Heart right ventricle (tissue), 16 donors: ENCODE data around the gene NCR3LG1. TPM values are rescaled to one million over a fixed set of nuclear protein-coding genes. Genes with fewer than 3 reads are reported as not detected.
"Not testable (repeated sequence)": the region's sequence is repeated elsewhere in the genome, so short reads cannot be mapped to it uniquely, and the experiment has no call there.

ENCODE experiments used
- ATAC-seq, 8 donors: fragments of 200-7000 bp; cut with Tn5 transposase; one replicate each; pipeline ENCODE4 v1.9.1; 2020; ENCODE audit warnings: mild to moderate bottlenecking in 8 of 8, moderate library complexity in 8 of 8, moderate number of reproducible peaks in 1 of 8
- DNase-seq, 2 donors: peaks; one replicate each; pipeline ENCODE4 v3.0.0-alpha.2; 2020
- H3K27ac ChIP-seq, 10 donors: fragments of 200-600 bp; sonication (generic) in 2 of 10; one replicate each; pipeline versions ENCODE4 v1.5.0 to v1.8.0; 2020 to 2022; ENCODE audit warnings: mild to moderate bottlenecking in 3 of 10
- H3K27me3 ChIP-seq, 7 donors: fragments of 200-600 bp; one replicate each; pipeline ENCODE4 v1.8.0; 2021 to 2022; ENCODE audit warnings: mild to moderate bottlenecking in 2 of 7
- H3K36me3 ChIP-seq, 9 donors: fragments of 200-600 bp; sonication (generic) in 1 of 9; one replicate each; pipeline versions ENCODE4 v1.5.0 to v1.8.0; 2020 to 2022; ENCODE audit warnings: mild to moderate bottlenecking in 2 of 9
- H3K4me1 ChIP-seq, 9 donors: fragments of 200-600 bp; sonication (generic) in 1 of 9; one replicate each; pipeline versions ENCODE4 v1.5.0 to v1.8.0; 2020 to 2022; ENCODE audit warnings: mild to moderate bottlenecking in 4 of 9
- H3K4me3 ChIP-seq, 10 donors: fragments of 200-600 bp; sonication (generic) in 2 of 10; one replicate each; pipeline versions ENCODE4 v1.5.0 to v1.8.0; 2020 to 2022; ENCODE audit warnings: mild to moderate bottlenecking in 7 of 10, moderate library complexity in 2 of 10
- H3K9me3 ChIP-seq, 11 donors: fragments of 200-600 bp in 10 of 11; sonication (generic) in 2 of 11; one replicate each; pipeline versions ENCODE4 v1.5.0 to v1.8.0; 2013 to 2022; ENCODE audit warnings: mild to moderate bottlenecking in 2 of 11, control low read depth in 1 of 11, moderate library complexity in 1 of 11
- WGBS, 2 donors: extraction: QIAGEN DNeasy Blood & Tissue Kit; methylation state at CpG; one replicate each; pipeline ENCODE4 v1.1.7; 2013; ENCODE audit warnings: inconsistent platforms in 1 of 2; 5-methylcytosine and 5-hydroxymethylcytosine counted together
- intact Hi-C, 10 donors: fragments of 100-400 bp; cut with DNase I; formaldehyde crosslinking; loops; one replicate each; pipeline versions ENCODE4 v1.11.1 to v1.14.2; 2022
- polyA plus RNA-seq, 2 donors: library from polyadenylated mRNA; stranded (reverse); fragments of 200-250 nt; gene quantifications; one replicate each; pipeline ENCODE4 v1.2.3, GENCODE V29; 2013
- total RNA-seq, 10 donors: library from RNA; stranded (reverse); fragmentation: NEBNext Ultra II Directional in 3 of 10; extraction: Animal tissue kit (Norgen Biotek cat#: 25700) in 3 of 10; gene quantifications; one replicate each; pipeline versions ENCODE4 v1.2.1 to v1.2.4, GENCODE V29; 2021 to 2023
- TF ChIP-seq, protein P1 (sequence below), 9 donors: fragments of 200-600 bp; sonication (generic) in 2 of 9; IDR thresholded peaks; one replicate each; pipeline versions ENCODE4 v1.5.0 to v1.8.0; 2021 to 2022; ENCODE audit warnings: antibody characterized with exemption in 9 of 9, mild to moderate bottlenecking in 5 of 9, moderate library complexity in 1 of 9
- donor health status: Arrhythmogenic right ventricular cardiomyopathy.
- donor health status: ischemic (EF 13 %, LVEDD 7.1; RV severe dilation, severe dysfunction).
- donor health status: healthy with polysubstance abuse.
- donor health status: DM: no; HTN: yes; CAD: no.
- donor health status: DM: no; HTN: no; CAD: no.
- donor health status: ischemic (EF 25% LVEDD 6.9; RV normal size, moderate dysfunction).
- donor health status: ischemic (EF 25% LVEDD 5.7; RV mildly dilated, moderate dysfunction).
- donor health status: healthy.
- donor health status: DM: yes; HTN: yes; CAD: no.
- donor health status: Ischemic cardiomyopathy.
- donor health status: ischemic (EF 35%, LVEDD 5.7; RV mildly dilated, moderate dysfunction).
- donor health status: nonischemic (EF 11% LVEDD 7.7; RV severe dilation, severe dysfunction).
- donor health status: DM: yes; HTN: yes; CAD: no.
- donor health status: PGD.
- donor health status: ischemic (EF 29% LVEDD 5.4; RV normal size, mild dysfunction).
- donor health status: nonischemic (EF 23%, LVEDD 6.1; RV moderate dilation, normal function).

Gene NCR3LG1
- total and polyA plus RNA-seq, 12 donors = 0.07 to 2.1 (median 1.1) TPM

GRCh38 chr11:17423533-17424310, 72.1 kb downstream of the NCR3LG1 start:
- 75 to 76% methylated on average over 11 of the region's 11 CpGs for WGBS, 2 donors
- TF ChIP-seq, protein P1, sequence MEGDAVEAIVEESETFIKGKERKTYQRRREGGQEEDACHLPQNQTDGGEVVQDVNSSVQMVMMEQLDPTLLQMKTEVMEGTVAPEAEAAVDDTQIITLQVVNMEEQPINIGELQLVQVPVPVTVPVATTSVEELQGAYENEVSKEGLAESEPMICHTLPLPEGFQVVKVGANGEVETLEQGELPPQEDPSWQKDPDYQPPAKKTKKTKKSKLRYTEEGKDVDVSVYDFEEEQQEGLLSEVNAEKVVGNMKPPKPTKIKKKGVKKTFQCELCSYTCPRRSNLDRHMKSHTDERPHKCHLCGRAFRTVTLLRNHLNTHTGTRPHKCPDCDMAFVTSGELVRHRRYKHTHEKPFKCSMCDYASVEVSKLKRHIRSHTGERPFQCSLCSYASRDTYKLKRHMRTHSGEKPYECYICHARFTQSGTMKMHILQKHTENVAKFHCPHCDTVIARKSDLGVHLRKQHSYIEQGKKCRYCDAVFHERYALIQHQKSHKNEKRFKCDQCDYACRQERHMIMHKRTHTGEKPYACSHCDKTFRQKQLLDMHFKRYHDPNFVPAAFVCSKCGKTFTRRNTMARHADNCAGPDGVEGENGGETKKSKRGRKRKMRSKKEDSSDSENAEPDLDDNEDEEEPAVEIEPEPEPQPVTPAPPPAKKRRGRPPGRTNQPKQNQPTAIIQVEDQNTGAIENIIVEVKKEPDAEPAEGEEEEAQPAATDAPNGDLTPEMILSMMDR (IDR thresholded peaks at IDR 0.05) = no peak

GRCh38 chr11:17426233-17426632, 74.6 kb downstream of the NCR3LG1 start:
- 72 to 75% methylated on average over 5 of the region's 5 CpGs for WGBS, 2 donors
- H3K36me3 ChIP-seq, intact Hi-C loops, H3K9me3 ChIP-seq, H3K27me3 ChIP-seq, H3K27ac ChIP-seq, H3K4me1 ChIP-seq, DNase-seq, H3K4me3 ChIP-seq, ATAC-seq: not testable (repeated sequence)

More at GRCh38 chr11:17423533-17424310, 72.1 kb downstream of the NCR3LG1 start:
- H3K4me1 ChIP-seq = peaks cover 0 to 8% (median 0%) of the 10 kb centered on the region in 9 donors
- intact Hi-C loops = no loop called here
- peaks cover 0 to 19% (median 7%) of the 10 kb centered on the region in 7 donors for H3K27me3 ChIP-seq
- no peak overlapping the region for H3K4me3 ChIP-seq
- no peak for ATAC-seq
- DNase-seq = no peak
- no peaks in the 10 kb centered on the region for H3K36me3 ChIP-seq
- H3K9me3 ChIP-seq = no peaks in the 10 kb centered on the region
- no peak overlapping the region for H3K27ac ChIP-seq

Other genes with a start within 250 kb of the NCR3LG1 start
- 10 to 100 TPM; 29.9 to 43.7 (median 32.7) TPM for gene PIK3C2A, start 143.8 kb upstream of the NCR3LG1 start, total RNA-seq
- gene PIK3C2A, start 143.8 kb upstream of the NCR3LG1 start, polyA plus RNA-seq = 10 to 100 TPM in 1 of 2 donors, 1 to 10 TPM in 1; 6.7 to 17.9 TPM
- gene NUCB2, start 75.1 kb upstream of the NCR3LG1 start, total RNA-seq = 100 to 1,000 TPM in 5 of 10 donors, 10 to 100 TPM in 5; 78.8 to 175 (median 99.8) TPM
- gene NUCB2, start 75.1 kb upstream of the NCR3LG1 start, polyA plus RNA-seq = 100 to 1,000 TPM; 139 to 156 TPM
- 10 to 100 TPM in 8 of 10 donors, 1 to 10 TPM in 2; 8.9 to 27.0 (median 14.4) TPM for gene KCNJ11, start 36.9 kb downstream of the NCR3LG1 start, total RNA-seq
- 10 to 100 TPM; 11.1 to 15.0 TPM for gene KCNJ11, start 36.9 kb downstream of the NCR3LG1 start, polyA plus RNA-seq
- 1 to 10 TPM in 9 of 10 donors, under 1 TPM in 1; 0.47 to 7.5 (median 4.9) TPM for gene ABCC8, start 125.0 kb downstream of the NCR3LG1 start, total RNA-seq
- 1 to 10 TPM; 1.3 to 8.6 TPM for gene ABCC8, start 125.0 kb downstream of the NCR3LG1 start, polyA plus RNA-seq
- 1 to 10 TPM in 1 of 10 donors, under 1 TPM in 1, not detected in 8; 0.97 to 1.9 TPM for gene USH1C, start 192.6 kb downstream of the NCR3LG1 start, total RNA-seq
- gene USH1C, start 192.6 kb downstream of the NCR3LG1 start, polyA plus RNA-seq = under 1 TPM in 1 of 2 donors, not detected in 1; 0.22 TPM
- gene OTOG, start 195.5 kb downstream of the NCR3LG1 start, total RNA-seq = not detected
- gene OTOG, start 195.5 kb downstream of the NCR3LG1 start, polyA plus RNA-seq = not detected